H1 (cell line): ENCODE measurements around the gene FAM162A. TPM values are rescaled to one million over a fixed set of nuclear protein-coding genes. Genes with fewer than 3 reads are reported as not detected.

Experiments used
- CTCF ChIA-PET: fragments of 300-600 bp; sonication (Branson Sonifier 250); formaldehyde crosslinking; loops from one replicate; lab custom pipeline; 2021; ENCODE audit not compliant: partially characterized antibody; lab: Charles Lee
- POLR2A ChIA-PET: fragments of 300-600 bp; sonication (Branson Sonifier 250); formaldehyde crosslinking; loops from one replicate; lab custom pipeline; 2021; ENCODE audit warnings: inconsistent platforms; ENCODE audit not compliant: partially characterized antibody; lab: Charles Lee
- DNase-seq, 2 experiments: peaks; one replicate each; pipeline versions ENCODE4 v3.0.0 to v3.0.0-alpha.2; 2010 to 2022; ENCODE audit warnings: low spot score in 2 of 2, low read depth in 1 of 2, mixed read lengths in 1 of 2
- FAIRE-seq: peaks from 2 replicates; lab custom pipeline; 2011; peaks lifted over from hg19 to GRCh38; lab: Jason Lieb, UNC
- H2AFZ ChIP-seq: 2 replicates; pipeline ENCODE4 v1.8.1; 2012; ENCODE audit warnings: low read length, inconsistent platforms
- H2AK5ac ChIP-seq: 2 replicates; pipeline ENCODE4 v1.6.1; 2013; ENCODE audit warnings: low read depth, low read length
- H2BK120ac ChIP-seq: replicated peaks from 2 replicates; pipeline ENCODE3; 2013; ENCODE audit warnings: low read depth, low read length, inconsistent platforms
- H2BK12ac ChIP-seq: 2 replicates; pipeline ENCODE4 v1.6.1; 2013; ENCODE audit warnings: low read depth, low read length
- H2BK15ac ChIP-seq: 2 replicates; pipeline ENCODE4 v1.6.1; 2013; ENCODE audit warnings: low read length
- H2BK20ac ChIP-seq: 2 replicates; pipeline ENCODE4 v1.6.1; 2013; ENCODE audit warnings: low read length
- H2BK5ac ChIP-seq: 2 replicates; pipeline ENCODE4 v1.6.1; 2013; ENCODE audit warnings: low read depth, low read length
- H3K14ac ChIP-seq: 2 replicates; pipeline ENCODE4 v1.6.1; 2013; ENCODE audit warnings: inconsistent platforms; ENCODE audit not compliant: insufficient read length
- H3K18ac ChIP-seq: 2 replicates; pipeline ENCODE4 v1.6.1; 2013; ENCODE audit warnings: low read length; ENCODE audit errors: extremely low read depth
- H3K23ac ChIP-seq: 2 replicates; pipeline ENCODE4 v1.6.1; 2013; ENCODE audit warnings: inconsistent platforms; ENCODE audit not compliant: insufficient read length
- H3K23me2 ChIP-seq: 2 replicates; pipeline ENCODE4 v1.6.1; 2013; ENCODE audit warnings: low read depth, low read length
- H3K27ac ChIP-seq: 2 replicates; pipeline ENCODE4 v1.6.1; 2011; ENCODE audit warnings: low read depth, low read length, inconsistent platforms
- H3K27me3 ChIP-seq, 4 experiments: replicated peaks in 1 of 4; 1 replicate in 1 of 4; 2 replicates in 3 of 4; pipeline versions ENCODE4 v1.6.1 to v1.8.1; 2011 to 2013; ENCODE audit warnings: low read length in 3 of 4, mild to moderate bottlenecking in 3 of 4, inconsistent platforms in 2 of 4, mixed read lengths in 2 of 4, moderate library complexity in 1 of 4; ENCODE audit not compliant: control insufficient read depth in 3 of 4, insufficient read depth in 3 of 4; ENCODE audit errors: extremely low read depth in 1 of 4
- H3K36me3 ChIP-seq, 4 experiments: 2 replicates each; pipeline versions ENCODE4 v1.6.1 to v1.8.1; 2011 to 2013; ENCODE audit warnings: mild to moderate bottlenecking in 4 of 4, low read length in 3 of 4, moderate library complexity in 2 of 4, control low read depth in 1 of 4, inconsistent platforms in 1 of 4; ENCODE audit not compliant: insufficient read depth in 4 of 4, control insufficient read depth in 2 of 4
- H3K4ac ChIP-seq: replicated peaks from 2 replicates; pipeline ENCODE3; 2013; ENCODE audit warnings: low read length, low read depth, mixed read lengths, inconsistent platforms; ENCODE audit not compliant: insufficient read length
- H3K4me1 ChIP-seq, 4 experiments: replicated peaks in 1 of 4; 1 replicate in 1 of 4; 2 replicates in 3 of 4; pipeline versions ENCODE4 v1.6.1 to v1.8.1; 2011 to 2013; ENCODE audit warnings: low read length in 3 of 4, inconsistent platforms in 2 of 4, mixed read lengths in 1 of 4; ENCODE audit not compliant: insufficient read depth in 4 of 4, control insufficient read depth in 3 of 4
- H3K4me2 ChIP-seq, 2 experiments: 2 replicates each; pipeline versions ENCODE4 v1.6.1 to v1.8.1; 2011 to 2013; ENCODE audit warnings: low read depth in 2 of 2, low read length in 2 of 2, control low read depth in 1 of 2, inconsistent platforms in 1 of 2, mild to moderate bottlenecking in 1 of 2; ENCODE audit not compliant: insufficient read depth in 1 of 2
- H3K4me3 ChIP-seq, 4 experiments: fragments of 200-600, 300-600 bp in 1 of 4; sonication (generic), shearing (Covaris generic), sonication (Bioruptor Twin) in 1 of 4; 2 replicates each; pipeline versions ENCODE4 v1.5.1 to v1.8.1; 2011 to 2016; ENCODE audit warnings: low read length in 4 of 4, low read depth in 3 of 4, control low read depth in 2 of 4, inconsistent platforms in 2 of 4, mild to moderate bottlenecking in 2 of 4, mixed read lengths in 1 of 4, moderate library complexity in 1 of 4; ENCODE audit not compliant: insufficient read depth in 2 of 4; ENCODE audit errors: extremely low read depth in 1 of 4
- H3K56ac ChIP-seq: replicated peaks from 2 replicates; pipeline ENCODE3; 2013; ENCODE audit warnings: low read depth, mild to moderate bottlenecking, mixed read lengths, low read length, inconsistent platforms; ENCODE audit not compliant: insufficient read length
- H3K79me1 ChIP-seq: 2 replicates; pipeline ENCODE4 v1.6.1; 2013; ENCODE audit warnings: low read depth, low read length, control low read depth
- H3K79me2 ChIP-seq, 2 experiments: 2 replicates each; pipeline versions ENCODE4 v1.6.1 to v1.8.1; 2012 to 2013; ENCODE audit warnings: low read length in 2 of 2, mild to moderate bottlenecking in 2 of 2, inconsistent platforms in 1 of 2; ENCODE audit not compliant: insufficient read depth in 2 of 2, control insufficient read depth in 1 of 2
- H3K9ac ChIP-seq, 4 experiments: replicated peaks in 1 of 4; 1 replicate in 1 of 4; 2 replicates in 3 of 4; pipeline versions ENCODE4 v1.6.1 to v1.8.1; 2011 to 2013; ENCODE audit warnings: low read depth in 3 of 4, low read length in 3 of 4, control low read depth in 2 of 4, mild to moderate bottlenecking in 2 of 4, moderate library complexity in 2 of 4, inconsistent platforms in 1 of 4; ENCODE audit errors: extremely low read depth in 1 of 4
- H3K9me3 ChIP-seq, 2 experiments: 2 replicates each; pipeline versions ENCODE4 v1.6.1 to v1.8.1; 2012 to 2013; ENCODE audit warnings: mild to moderate bottlenecking in 2 of 2, moderate library complexity in 2 of 2, control low read depth in 1 of 2, inconsistent platforms in 1 of 2, low read depth in 1 of 2, low read length in 1 of 2, mixed read lengths in 1 of 2; ENCODE audit not compliant: insufficient read depth in 2 of 2
- H4K20me1 ChIP-seq, 2 experiments: replicated peaks in 1 of 2; 2 replicates each; pipeline versions ENCODE3 to v1.8.1; 2011 to 2013; ENCODE audit warnings: inconsistent platforms in 2 of 2, low read length in 2 of 2, mild to moderate bottlenecking in 1 of 2; ENCODE audit not compliant: insufficient read depth in 2 of 2, control insufficient read depth in 1 of 2
- H4K5ac ChIP-seq: 2 replicates; pipeline ENCODE4 v1.6.1; 2013; ENCODE audit warnings: low read length, low read depth, mixed read lengths, inconsistent platforms; ENCODE audit not compliant: insufficient read length
- H4K8ac ChIP-seq: 2 replicates; pipeline ENCODE4 v1.8.0; 2013; ENCODE audit warnings: mild to moderate bottlenecking, moderate library complexity, low read length, inconsistent platforms; ENCODE audit not compliant: insufficient read depth; ENCODE audit errors: extremely low read depth
- H4K91ac ChIP-seq: replicated peaks from 2 replicates; pipeline ENCODE3; 2013; ENCODE audit warnings: low read length, mixed read lengths, inconsistent platforms; ENCODE audit not compliant: insufficient read length
- BACH1 ChIP-seq: IDR thresholded peaks from 2 replicates; pipeline ENCODE4 v1.6.1; 2012; ENCODE audit warnings: low read length, improper control_type of control experiment
- CREB1 ChIP-seq: IDR thresholded peaks from 2 replicates; pipeline ENCODE4 v1.6.1; 2012; ENCODE audit warnings: inconsistent platforms
- HDAC6 ChIP-seq: IDR thresholded peaks from one replicate; pipeline ENCODE4 v1.7.1; 2012; ENCODE audit warnings: low read depth, mild to moderate bottlenecking, inconsistent platforms, low read length, moderate library complexity
- JUND ChIP-seq: IDR thresholded peaks from 2 replicates; pipeline ENCODE4 v1.6.1; 2011; ENCODE audit warnings: mild to moderate bottlenecking, improper control_type of control experiment, low read length
- KDM1A ChIP-seq: fragments of 200-600, 300-600 bp; sonication (generic); IDR thresholded peaks from 2 replicates; pipeline ENCODE4 v1.7.1; 2016; ENCODE audit warnings: mild to moderate bottlenecking, low read length, borderline replicate concordance
- NANOG ChIP-seq: IDR thresholded peaks from 2 replicates; pipeline ENCODE4 v1.6.1; 2011; ENCODE audit warnings: low read length, low read depth, mild to moderate bottlenecking, inconsistent platforms; ENCODE audit not compliant: insufficient read depth, poor library complexity, severe bottlenecking
- PHF8 ChIP-seq: fragments of 200-600 bp; sonication (generic); conservative IDR thresholded peaks from 2 replicates; pipeline ENCODE4 v1.7.1; 2012; ENCODE audit warnings: low read depth, mild to moderate bottlenecking, inconsistent platforms, low read length, moderate library complexity
- POLR2A ChIP-seq, 2 experiments: IDR thresholded peaks; 1 replicate in 1 of 2; 2 replicates in 1 of 2; pipeline ENCODE4 v1.6.1; 2011; ENCODE audit warnings: low read depth in 2 of 2, low read length in 2 of 2, mild to moderate bottlenecking in 2 of 2; ENCODE audit errors: control extremely low read depth in 1 of 2
- RAD21 ChIP-seq, 2 experiments: IDR thresholded peaks in 1 of 2; conservative IDR thresholded peaks in 1 of 2; 2 replicates each; pipeline ENCODE4 v1.6.1; 2011; ENCODE audit warnings: low read depth in 2 of 2, low read length in 2 of 2, improper control_type of control experiment in 1 of 2, inconsistent platforms in 1 of 2, mild to moderate bottlenecking in 1 of 2, moderate library complexity in 1 of 2
- RFX5 ChIP-seq: IDR thresholded peaks from 2 replicates; pipeline ENCODE4 v1.6.1; 2011; ENCODE audit warnings: low read depth, low read length, improper control_type of control experiment, borderline replicate concordance
- SAP30 ChIP-seq: fragments of 300-600 bp; sonication (generic); IDR thresholded peaks from 2 replicates; pipeline ENCODE4 v1.7.1; 2012; ENCODE audit warnings: low read length, moderate library complexity, mild to moderate bottlenecking, inconsistent platforms; ENCODE audit not compliant: insufficient read depth, insufficient replicate concordance
- SP2 ChIP-seq: IDR thresholded peaks from 2 replicates; pipeline ENCODE4 v1.6.1; 2012; ENCODE audit warnings: mild to moderate bottlenecking, low read length, inconsistent platforms
- TCF12 ChIP-seq: IDR thresholded peaks from 2 replicates; pipeline ENCODE4 v1.6.1; 2011; ENCODE audit warnings: low read depth, mild to moderate bottlenecking, low read length
- TEAD4 ChIP-seq: IDR thresholded peaks from 2 replicates; pipeline ENCODE4 v1.6.1; 2012; ENCODE audit warnings: low read depth, low read length, inconsistent platforms, mixed read lengths
- WGBS, 2 experiments: shearing (Covaris generic) in 1 of 2; methylation state at CpG; one replicate each; pipeline versions ENCODE4 v1.1.6 to v1.1.7; 2013 to 2015; ENCODE audit warnings: low lambda C conversion rate in 2 of 2, mixed read lengths in 2 of 2, inconsistent platforms in 1 of 2, low coverage in 1 of 2, missing lambda C conversion rate in 1 of 2; ENCODE audit not compliant: insufficient replicate concordance in 2 of 2, insufficient coverage in 1 of 2, insufficient read length in 1 of 2; ENCODE audit errors: extremely low coverage in 1 of 2, missing lambda C conversion rate in 1 of 2; 5-methylcytosine and 5-hydroxymethylcytosine counted together
- polyA plus RNA-seq, 7 experiments: library from polyadenylated mRNA; depleted of rRNA in 3 of 7; stranded (reverse) in 5 of 7; unstranded in 2 of 7; fragments of >200 nt in 5 of 7; fragments of 200-250 nt in 2 of 7; gene quantifications; 1 replicate in 5 of 7; 2 replicates in 1 of 7; 4 replicates in 1 of 7; pipeline versions ENCODE4 v1.2.1 to v1.2.3, GENCODE V29; 2011 to 2013; ENCODE audit warnings: missing spikeins in 2 of 7, mixed read lengths in 2 of 7
- total RNA-seq: library from RNA; stranded (reverse); fragmentation: NEBNext Ultra II Directional; extraction: Animal tissue kit (Norgen Biotek cat#: 25700); gene quantifications from 2 replicates; pipeline ENCODE4 v1.2.1, GENCODE V29; 2021
- TF ChIP-seq, protein P1 (sequence below): IDR thresholded peaks from 2 replicates; pipeline ENCODE4 v1.6.1; 2012; ENCODE audit warnings: inconsistent platforms

Gene FAM162A
- total and polyA plus RNA-seq, 2 of the 8 experiments (the other 6 are each of a cell fraction or from before 2014, with no cell fraction given): 38.2 to 59.7 TPM

DNA sequence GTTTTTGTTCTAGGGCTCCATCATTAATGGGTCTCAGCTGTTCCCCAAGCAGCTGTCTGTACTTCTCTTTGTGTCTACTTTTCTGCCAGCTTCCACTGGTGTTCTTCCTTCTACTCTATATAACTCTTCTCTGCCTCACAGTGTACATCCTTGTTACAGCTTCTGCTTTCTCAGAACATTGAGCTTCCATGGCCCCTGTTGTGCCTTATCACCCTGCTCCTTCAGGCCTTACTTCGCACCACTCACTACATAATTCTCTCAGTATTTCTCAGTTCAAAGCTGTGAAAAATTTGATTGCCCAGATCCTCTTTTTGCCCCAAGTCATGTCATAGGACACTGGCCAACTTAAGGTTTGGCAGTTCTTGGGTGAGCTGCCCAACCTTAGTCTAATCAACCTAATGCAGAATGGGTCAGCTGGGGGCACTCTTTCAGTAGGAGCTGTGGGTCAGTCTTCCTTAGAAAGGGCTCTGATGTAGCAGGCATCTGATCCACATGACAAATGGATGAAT lies 30.0 kb upstream of the FAM162A start:
- Histone ChIP-seq H3K4me1 (no peaks in the 10 kb centered on the region), H3K4me2 (no peak overlapping the region), H3K79me1 (no peaks in the 10 kb centered on the region), H3K9ac (no peak overlapping the region), H2BK120ac (no peak overlapping the region), H3K23me2 (no peaks in the 10 kb centered on the region), H3K79me2 (no peaks in the 10 kb centered on the region), H4K5ac (no peak overlapping the region), H3K18ac (no peak overlapping the region), H3K36me3 (peaks cover 0 to 7% (median 3%) of the 10 kb centered on the region in 4 experiments; a peak in 3 of 8 replicates), H3K23ac (no peak overlapping the region), H3K9me3 (no peaks in the 10 kb centered on the region), H3K27me3 (no peaks in the 10 kb centered on the region), H2AK5ac (no peak overlapping the region), H2BK20ac (no peak overlapping the region), H2BK5ac (no peak overlapping the region), H3K4me3 (no peak overlapping the region), H4K20me1 (peaks cover 0 to 2% of the 10 kb centered on the region in 2 experiments), H3K4ac (no peak overlapping the region), H3K27ac (no peak overlapping the region), H2BK15ac (no peak overlapping the region), H3K56ac (no peak overlapping the region), H2AFZ (no peak overlapping the region), H4K8ac (no peak overlapping the region), H4K91ac (no peak overlapping the region), H2BK12ac (no peak overlapping the region), H3K14ac (no peak overlapping the region)
- CTCF ChIA-PET: interaction anchor here (0.8 to 1.6 kb wide), 5 partner anchors 26 to 807 kb away, joined by 4 to 7 read pairs (median 7); no protein-coding TSS in a partner anchor
- DNase-seq (no peak), FAIRE-seq (no peak)
- WGBS, 2 experiments: 85% methylated on average over 1 of the region's 1 CpG; no CpG with 5 or more reads in 1 of the 2 experiments
- POLR2A ChIA-PET: no interaction called here
- TF ChIP-seq SP2 (no peak), CREB1 (no peak), RAD21 (IDR thresholded peaks at IDR 0.05 in 1 of 2, conservative IDR thresholded peaks at IDR 0.05 in 1 of 2; ENCODE audit: low read depth in 2 of 2, low read length in 2 of 2) (no peak), PHF8 (no peak), JUND (no peak), SAP30 (no peak), TCF12 (no peak), NANOG (no peak), BACH1 (no peak), RFX5 (no peak), KDM1A (no peak), TEAD4 (no peak), HDAC6 (no peak), POLR2A (IDR thresholded peaks at IDR 0.05; ENCODE audit: control extremely low read depth in 1 of 2, low read depth in 2 of 2, low read length in 2 of 2) (no peak)
- TF ChIP-seq, protein P1, sequence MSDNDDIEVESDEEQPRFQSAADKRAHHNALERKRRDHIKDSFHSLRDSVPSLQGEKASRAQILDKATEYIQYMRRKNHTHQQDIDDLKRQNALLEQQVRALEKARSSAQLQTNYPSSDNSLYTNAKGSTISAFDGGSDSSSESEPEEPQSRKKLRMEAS: no peak
